ENCODE data around the gene TMEM52. TPM values are rescaled to one million over a fixed set of nuclear protein-coding genes. Genes with fewer than 3 reads are reported as not detected.

The TMEM52 gene
- not detected for total RNA-seq

- DNase-seq (ENCODE audit: low spot score): no peak
Observed at GRCh38 chr1:1918901-1919303, at the start of gene TMEM52. TSS of gene TMEM52 (minus strand) at chr1:1919279. CDS start at chr1:1919265, 14 bp downstream.

- DNase-seq (ENCODE audit: low spot score): no peak
Observed at GRCh38 chr1:1967879-1968278, 48.8 kb upstream of the TMEM52 start.

- no peak for DNase-seq (ENCODE audit: low spot score)
Observed at GRCh38 chr1:1967151-1967550, 48.1 kb upstream of the TMEM52 start.

- DNase-seq (ENCODE audit: low spot score): no peak
Observed at GRCh38 chr1:1966071-1966740, 47.1 kb upstream of the TMEM52 start.

GRCh38 chr1:1965546-1965945 lies 46.5 kb upstream of the TMEM52 start:
- DNase-seq (ENCODE audit: low spot score): no peak

- no peak for DNase-seq (ENCODE audit: low spot score)
Observed at GRCh38 chr1:1964811-1965210, 45.7 kb upstream of the TMEM52 start.

GRCh38 chr1:1963570-1963969 lies 44.5 kb upstream of the TMEM52 start:
- DNase-seq (ENCODE audit: low spot score): no peak

- DNase-seq (ENCODE audit: low spot score): no peak
Observed at GRCh38 chr1:1962752-1963151, 43.7 kb upstream of the TMEM52 start.

GRCh38 chr1:1960480-1961196 lies 41.6 kb upstream of the TMEM52 start:
- DNase-seq (ENCODE audit: low spot score): no peak

GRCh38 chr1:1959840-1960479 lies 40.9 kb upstream of the TMEM52 start:
- DNase-seq (ENCODE audit: low spot score): peak; percentile 75

GRCh38 chr1:1959459-1959839 lies 40.4 kb upstream of the TMEM52 start:
- DNase-seq (ENCODE audit: low spot score): no peak

- no peak for DNase-seq (ENCODE audit: low spot score)
Observed at GRCh38 chr1:1958071-1958541, 39.0 kb upstream of the TMEM52 start.

GRCh38 chr1:1957533-1957961 lies 38.5 kb upstream of the TMEM52 start:
- DNase-seq (ENCODE audit: low spot score): no peak

GRCh38 chr1:1956586-1957532 lies 37.8 kb upstream of the TMEM52 start:
- no peak for DNase-seq (ENCODE audit: low spot score)

- no peak for DNase-seq (ENCODE audit: low spot score)
Observed at GRCh38 chr1:1956101-1956500, 37.0 kb upstream of the TMEM52 start.

GRCh38 chr1:1955621-1956094 lies 36.6 kb upstream of the TMEM52 start:
- DNase-seq (ENCODE audit: low spot score): no peak

- DNase-seq (ENCODE audit: low spot score): no peak
Observed at GRCh38 chr1:1954831-1955441, 35.9 kb upstream of the TMEM52 start.

GRCh38 chr1:1954015-1954414 lies 34.9 kb upstream of the TMEM52 start:
- no peak for DNase-seq (ENCODE audit: low spot score)

GRCh38 chr1:1950940-1951339 lies 31.9 kb upstream of the TMEM52 start:
- DNase-seq (ENCODE audit: low spot score): no peak

- DNase-seq (ENCODE audit: low spot score): no peak
Observed at GRCh38 chr1:1948783-1949182, 29.7 kb upstream of the TMEM52 start.

GRCh38 chr1:1947493-1947892 lies 28.4 kb upstream of the TMEM52 start:
- DNase-seq (ENCODE audit: low spot score): no peak
